ENCODE data around the gene SFT2D2. TPM values are rescaled to one million over a fixed set of nuclear protein-coding genes. Genes with fewer than 3 reads are reported as not detected.

Gene SFT2D2
- polyA plus RNA-seq, 1 of the 3 experiments (the other 2 are of a cell fraction), result 9.3 TPM

DNA sequence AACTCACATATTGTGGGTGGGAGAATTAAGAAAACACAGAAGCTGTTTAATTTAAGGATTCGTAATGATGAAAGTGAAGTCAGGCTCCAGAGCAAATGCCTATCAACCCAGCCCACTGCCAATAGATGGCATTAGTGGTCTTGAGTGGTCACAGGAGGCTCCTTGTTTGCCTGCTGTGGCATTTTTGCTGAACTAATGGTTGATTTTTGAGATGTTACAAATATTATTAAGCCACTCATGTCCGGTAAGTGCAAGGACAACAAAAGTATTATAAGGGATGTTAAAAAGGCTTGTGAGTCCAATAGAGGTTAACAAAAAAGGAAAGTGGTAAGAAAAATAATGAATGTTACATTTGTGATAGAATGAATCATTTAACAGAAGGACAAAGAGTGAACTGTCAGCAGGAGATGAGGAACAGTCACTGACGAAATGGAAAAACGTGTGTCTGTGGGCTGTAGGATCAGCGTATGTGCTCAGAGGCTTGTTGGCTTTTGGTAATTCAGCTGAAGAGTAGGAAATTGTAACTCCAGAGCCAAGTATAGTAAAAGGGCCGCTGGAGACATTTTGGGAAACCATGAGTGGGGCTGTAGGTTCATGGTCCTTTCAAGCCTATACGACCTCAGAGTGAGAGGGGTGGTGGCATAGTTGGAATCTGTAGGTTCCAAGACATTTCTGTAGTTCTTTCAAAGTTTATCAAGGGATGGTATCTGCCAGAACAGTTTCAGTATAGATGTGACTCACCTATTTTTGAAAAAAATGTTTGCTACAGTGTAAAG is 11.2 kb downstream of the SFT2D2 start (continued):
- TF ChIP-seq JUND (IDR thresholded peaks at IDR 0.05) (peak; percentile 16; the same call in 1 of the 2 replicates), POLR2AphosphoS5 (IDR thresholded peaks at IDR 0.05; ENCODE audit: low read depth, low read length) (no peak), FOSL2 (IDR thresholded peaks at IDR 0.05; ENCODE audit: borderline replicate concordance, low read depth) (peak; percentile 10; the same call in 1 of the 2 replicates), MEF2A (IDR thresholded peaks at IDR 0.05; ENCODE audit: borderline replicate concordance, low read depth) (no peak), ELF1 (IDR thresholded peaks at IDR 0.05) (no peak), EZH2phosphoT487 (IDR thresholded peaks at IDR 0.05; ENCODE audit: borderline replicate concordance, low read depth) (no peak)

DNA sequence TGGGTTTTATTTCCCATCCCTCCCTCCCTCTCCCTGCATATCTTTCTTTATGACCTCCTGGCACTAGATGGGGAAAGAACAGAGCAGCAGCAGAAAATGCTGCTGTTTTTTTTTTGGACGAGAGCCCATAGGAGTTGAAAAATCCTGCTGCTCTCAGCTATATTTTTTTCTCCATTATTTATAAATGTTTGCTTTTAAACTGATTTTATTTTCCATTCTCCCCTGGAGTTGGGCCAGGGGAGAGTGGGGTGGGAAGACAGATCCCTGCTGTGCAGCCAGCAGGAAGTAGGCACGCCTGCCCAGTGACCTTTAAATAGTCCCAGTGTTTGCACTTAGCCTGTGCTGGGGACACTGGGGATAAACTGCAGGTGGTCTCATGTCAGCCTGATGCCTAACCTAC is 17.4 kb downstream of the SFT2D2 start:
- ChIA-PET POLR2A (no interaction called here), CTCF (no interaction called here)
- peaks cover 0 to 10% of the 10 kb centered on the region in 2 experiments; a peak in 1 of 4 replicates for H3K4me1 ChIP-seq (ENCODE audit: control insufficient read depth in 1 of 2, insufficient read depth in 2 of 2, low read depth in 1 of 2, low read length in 1 of 2)
- no peak overlapping the region for H2AFZ ChIP-seq (ENCODE audit: low read depth)
- TF ChIP-seq GABPA (IDR thresholded peaks at IDR 0.05; ENCODE audit: low read depth), result no peak
- TF ChIP-seq EP300 (IDR thresholded peaks at IDR 0.05; ENCODE audit: borderline replicate concordance in 1 of 2, low read depth in 1 of 2, low read length in 1 of 2), result no peak
- no peak for TF ChIP-seq EZH2phosphoT487 (IDR thresholded peaks at IDR 0.05; ENCODE audit: borderline replicate concordance, low read depth)
- TF ChIP-seq, protein P1, sequence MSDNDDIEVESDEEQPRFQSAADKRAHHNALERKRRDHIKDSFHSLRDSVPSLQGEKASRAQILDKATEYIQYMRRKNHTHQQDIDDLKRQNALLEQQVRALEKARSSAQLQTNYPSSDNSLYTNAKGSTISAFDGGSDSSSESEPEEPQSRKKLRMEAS (IDR thresholded peaks at IDR 0.05; ENCODE audit: low read depth), result no peak
- no peak for TF ChIP-seq SMC3 (IDR thresholded peaks at IDR 0.05; ENCODE audit: low read depth, low read length)
- no peak for TF ChIP-seq YY1 (IDR thresholded peaks at IDR 0.05; ENCODE audit: low read depth)
- TF ChIP-seq, protein P2, sequence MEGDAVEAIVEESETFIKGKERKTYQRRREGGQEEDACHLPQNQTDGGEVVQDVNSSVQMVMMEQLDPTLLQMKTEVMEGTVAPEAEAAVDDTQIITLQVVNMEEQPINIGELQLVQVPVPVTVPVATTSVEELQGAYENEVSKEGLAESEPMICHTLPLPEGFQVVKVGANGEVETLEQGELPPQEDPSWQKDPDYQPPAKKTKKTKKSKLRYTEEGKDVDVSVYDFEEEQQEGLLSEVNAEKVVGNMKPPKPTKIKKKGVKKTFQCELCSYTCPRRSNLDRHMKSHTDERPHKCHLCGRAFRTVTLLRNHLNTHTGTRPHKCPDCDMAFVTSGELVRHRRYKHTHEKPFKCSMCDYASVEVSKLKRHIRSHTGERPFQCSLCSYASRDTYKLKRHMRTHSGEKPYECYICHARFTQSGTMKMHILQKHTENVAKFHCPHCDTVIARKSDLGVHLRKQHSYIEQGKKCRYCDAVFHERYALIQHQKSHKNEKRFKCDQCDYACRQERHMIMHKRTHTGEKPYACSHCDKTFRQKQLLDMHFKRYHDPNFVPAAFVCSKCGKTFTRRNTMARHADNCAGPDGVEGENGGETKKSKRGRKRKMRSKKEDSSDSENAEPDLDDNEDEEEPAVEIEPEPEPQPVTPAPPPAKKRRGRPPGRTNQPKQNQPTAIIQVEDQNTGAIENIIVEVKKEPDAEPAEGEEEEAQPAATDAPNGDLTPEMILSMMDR (IDR thresholded peaks at IDR 0.05), result no peak
- no peak for TF ChIP-seq TEAD4 (IDR thresholded peaks at IDR 0.05; ENCODE audit: borderline replicate concordance, insufficient read depth)
- no peak overlapping the region for H3K9ac ChIP-seq
- H3K27ac ChIP-seq (ENCODE audit: low read depth in 2 of 2, low read length in 1 of 2), result peak overlapping the region in 1 of 2 experiments; percentile 32; a peak in 1 of 4 replicates
- H3K27me3 ChIP-seq (ENCODE audit: insufficient read depth), result no peaks in the 10 kb centered on the region
- H3K4me2 ChIP-seq, result no peak overlapping the region
- no peak for DNase-seq
- H3K4me3 ChIP-seq (ENCODE audit: low read depth in 2 of 2, low read length in 1 of 2), result no peak overlapping the region
- H3F3A ChIP-seq (replicated peaks; ENCODE audit: insufficient read depth), result peaks cover 9% of the 10 kb centered on the region
- peaks cover 59 to 75% of the 10 kb centered on the region in 2 experiments for H3K36me3 ChIP-seq (replicated peaks in 1 of 2; ENCODE audit: control insufficient read depth in 1 of 2, insufficient read depth in 2 of 2, low read length in 1 of 2)
- H3K79me2 ChIP-seq (ENCODE audit: insufficient read depth), result peaks cover 16% of the 10 kb centered on the region
- 94% methylated on average over 2 of the region's 2 CpGs for WGBS (ENCODE audit: low lambda C conversion rate)
- no peaks in the 10 kb centered on the region for H3K9me2 ChIP-seq
- H3K9me3 ChIP-seq, result no peaks in the 10 kb centered on the region
- no peaks in the 10 kb centered on the region for H4K20me1 ChIP-seq (ENCODE audit: insufficient read depth)
